ENCODE results near the gene HDGF.
A peak's percentile ranks its signal among the peaks of the same experiment; 100 is the strongest.
"Not testable (repeated sequence)": the region's sequence is repeated elsewhere in the genome, so short reads cannot be mapped to it uniquely, and the experiment has no call there.

Gene HDGF

GRCh38 chr1:156766298-156767100, 15.0 kb upstream of the HDGF start:
- peak; percentile 58 for DNase-seq

- DNase-seq: no peak
Observed at GRCh38 chr1:156765666-156766065, 14.2 kb upstream of the HDGF start.

DNA sequence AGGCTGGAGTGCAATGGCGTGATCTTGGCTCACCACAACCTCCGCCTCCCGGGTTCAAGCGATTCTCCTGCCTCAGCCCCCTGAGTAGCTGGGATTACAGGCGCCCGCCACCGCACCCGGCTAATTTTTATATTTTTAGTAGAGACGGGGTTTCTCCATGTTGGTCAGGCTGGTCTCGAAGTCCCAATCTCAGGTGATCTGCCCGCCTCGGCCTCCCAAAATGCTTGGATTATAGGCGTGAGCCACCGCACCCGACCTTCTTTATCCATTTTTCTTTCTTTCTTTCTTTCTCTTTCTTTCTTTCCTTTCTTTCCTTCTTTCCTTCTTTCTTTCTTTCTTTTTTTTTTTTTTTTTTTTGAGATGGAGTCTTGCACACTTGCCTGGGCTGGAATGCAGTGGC, 13.7 kb upstream of the HDGF start:
- DNase-seq: not testable (repeated sequence)

- no peak for DNase-seq
Observed at GRCh38 chr1:156760796-156761104, 9.3 kb upstream of the HDGF start.

DNA sequence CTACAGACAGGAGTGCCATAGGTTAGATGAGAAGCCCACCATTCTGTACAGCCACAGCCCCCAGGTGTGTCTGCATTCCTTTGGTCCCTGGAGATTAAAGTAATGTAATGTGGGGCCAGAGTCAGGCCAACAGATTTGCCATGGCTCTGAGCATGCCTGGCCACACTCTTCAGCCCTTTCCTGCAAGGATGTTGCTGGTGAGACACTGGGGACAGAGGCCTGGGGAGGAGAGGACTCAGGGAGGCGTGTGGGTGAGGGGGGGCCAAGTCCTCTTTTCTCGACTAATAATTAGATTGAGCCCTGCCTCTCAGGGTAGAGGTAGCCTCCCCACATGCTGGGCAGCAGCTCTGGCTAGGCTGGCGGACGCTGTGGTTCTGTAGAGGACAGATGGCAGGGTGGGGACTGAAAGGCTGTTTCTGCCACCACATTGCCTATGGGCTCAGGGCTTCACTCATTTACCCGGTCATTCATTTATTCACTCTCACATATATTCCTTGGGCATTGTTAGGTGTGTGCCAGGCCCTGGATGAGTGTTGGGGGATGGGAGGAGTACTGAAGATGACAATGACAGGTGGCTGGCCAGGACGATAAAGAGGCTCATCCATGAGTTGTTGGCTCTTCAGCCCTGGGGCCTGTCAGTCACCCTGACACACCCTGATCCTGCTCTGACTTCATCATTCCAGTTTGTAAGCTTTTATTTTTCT, 8.8 kb upstream of the HDGF start:
- DNase-seq: no peak

DNA sequence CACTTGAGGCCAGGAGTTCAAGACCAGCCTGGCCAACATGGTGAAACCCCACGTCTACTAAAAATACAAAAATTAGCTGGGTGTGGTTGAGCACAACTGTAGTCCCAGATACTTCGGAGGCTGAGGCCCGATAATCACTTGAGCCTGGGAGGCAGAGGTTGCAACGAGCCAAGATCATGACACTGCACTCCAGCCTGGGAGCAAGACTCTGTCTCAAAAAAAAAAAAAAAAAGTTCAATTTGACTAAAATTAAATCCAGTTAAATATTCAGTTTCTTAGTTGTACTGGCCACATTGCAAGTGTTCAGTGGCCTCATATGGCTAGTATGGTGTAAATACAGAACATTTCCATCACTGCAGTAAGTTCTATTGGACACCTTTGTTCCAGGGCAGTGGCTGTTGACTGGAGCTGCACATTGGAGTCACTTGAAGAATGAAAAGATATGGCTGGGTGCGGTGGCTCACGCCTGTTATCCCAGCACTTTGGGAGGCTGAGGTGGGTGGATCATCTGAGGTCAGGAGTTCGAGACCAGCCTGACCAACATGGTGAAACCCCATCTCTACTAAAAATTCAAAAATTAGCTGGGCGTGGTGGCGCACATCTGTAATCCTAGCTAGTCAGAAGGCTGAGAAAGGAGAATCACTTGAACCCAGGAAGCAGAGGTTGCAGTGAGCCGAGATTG, 6.2 kb upstream of the HDGF start:
- not testable (repeated sequence) for DNase-seq

GRCh38 chr1:156756355-156756754, 4.9 kb upstream of the HDGF start:
- DNase-seq: no peak

- DNase-seq: no peak
Observed at GRCh38 chr1:156755527-156755950, 4.1 kb upstream of the HDGF start.

GRCh38 chr1:156754219-156754618, 2.7 kb upstream of the HDGF start:
- DNase-seq: no peak

- DNase-seq: no peak
Observed at GRCh38 chr1:156752843-156753482, 1.5 kb upstream of the HDGF start.

- DNase-seq: peak; percentile 94
Observed at GRCh38 chr1:156751757-156752481, 444 bp upstream of the HDGF start.

GRCh38 chr1:156750711-156751450, 594 bp downstream of the HDGF start:
- peak; percentile 50 for DNase-seq

DNA sequence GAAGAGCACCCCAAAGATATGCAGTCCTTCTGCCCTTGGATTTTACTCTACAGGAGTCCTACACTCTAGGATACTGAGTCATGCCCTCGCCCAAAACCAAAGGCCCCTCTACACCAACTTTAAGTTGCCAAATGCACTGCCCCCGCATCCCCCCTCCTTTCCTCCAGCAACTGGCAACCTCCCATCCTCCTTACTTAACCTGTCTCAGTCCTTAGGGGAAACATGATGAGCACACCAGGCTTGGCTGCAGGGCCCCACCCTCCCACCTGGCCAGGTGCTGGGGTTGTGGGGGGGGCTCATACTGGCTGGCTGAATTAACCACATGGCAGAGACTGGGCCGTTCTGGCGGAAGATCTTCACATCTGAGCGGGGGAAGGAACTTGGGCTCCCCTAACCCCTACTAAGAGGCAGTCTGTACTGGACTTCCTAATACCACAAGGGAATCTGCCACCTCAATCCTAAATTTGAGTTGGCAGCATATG, 1.2 kb downstream of the HDGF start:
- no peak for DNase-seq

DNA sequence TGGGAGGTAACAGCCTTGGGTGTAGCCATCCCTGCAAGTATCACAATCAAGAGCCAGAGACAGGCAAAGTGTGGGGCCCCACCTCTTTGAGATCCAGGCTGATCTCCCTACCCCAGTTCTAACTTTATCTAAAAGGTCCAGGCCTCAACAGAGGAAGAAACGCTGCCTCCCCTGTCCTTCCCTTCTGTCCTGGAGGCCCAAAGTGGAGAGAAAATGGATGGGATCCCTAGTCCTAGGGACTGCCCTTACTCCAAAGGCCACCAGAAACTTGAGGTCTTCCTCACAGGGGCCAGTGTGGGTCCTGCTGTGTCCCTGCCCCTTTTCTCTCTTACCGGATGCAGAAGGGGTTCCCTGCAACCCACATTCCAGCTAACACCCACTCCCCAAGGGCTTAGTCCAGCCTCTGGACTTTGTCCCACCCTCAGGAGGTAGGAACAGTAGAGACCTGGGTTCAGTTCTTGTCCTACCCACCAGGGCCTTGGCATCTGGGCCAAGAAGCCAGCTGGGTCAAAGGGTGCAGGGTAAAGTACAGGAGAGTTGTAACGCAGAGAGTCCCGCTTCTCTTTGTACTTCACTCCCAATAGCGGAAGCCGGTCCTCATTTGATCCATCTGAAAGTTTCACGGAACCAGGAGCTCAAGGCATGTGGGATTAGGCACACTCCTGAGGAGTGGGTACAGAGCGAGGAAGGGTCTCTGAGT, 1.9 kb downstream of the HDGF start:
- no peak for DNase-seq

DNA sequence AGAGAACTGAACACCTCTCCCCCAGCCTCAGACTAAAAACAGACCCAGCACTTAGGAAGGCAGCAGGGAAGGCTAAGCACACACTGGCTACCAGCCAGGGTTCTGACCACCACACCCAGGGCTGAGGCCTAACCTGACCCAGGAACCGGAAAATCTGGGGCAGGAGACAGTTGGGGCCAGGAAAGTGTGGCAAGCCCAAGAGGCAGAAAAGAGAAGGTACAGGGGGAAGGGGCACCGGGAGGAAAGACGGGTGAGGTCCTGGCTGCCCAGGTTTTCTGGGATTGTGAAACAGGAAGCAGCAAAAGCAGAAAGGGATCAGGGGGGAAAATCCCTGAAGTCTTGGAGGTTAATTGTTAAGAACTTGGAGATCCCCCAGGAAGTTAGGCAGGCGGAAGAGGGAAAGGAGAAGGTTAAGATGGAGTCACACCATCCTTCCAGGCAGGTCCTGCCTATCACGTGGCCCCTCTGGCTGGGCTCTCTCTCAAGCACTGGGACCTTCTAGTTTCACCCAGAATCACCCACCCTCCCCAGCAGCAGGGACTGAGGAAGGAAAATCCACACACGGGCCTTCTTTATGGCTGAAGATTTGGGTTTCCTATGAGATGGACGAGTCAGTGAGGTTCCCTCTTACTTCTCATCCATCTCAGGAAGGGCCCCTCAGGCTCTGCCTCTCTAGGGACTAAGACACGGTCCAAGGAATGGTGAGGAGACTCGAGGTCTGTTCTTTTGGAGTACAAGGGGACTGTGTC, 2.6 kb downstream of the HDGF start:
- no peak for DNase-seq

GRCh38 chr1:156747742-156748669, 3.5 kb downstream of the HDGF start:
- DNase-seq: no peak

GRCh38 chr1:156746728-156747631, 4.5 kb downstream of the HDGF start:
- DNase-seq: peak; percentile 64

- no peak for DNase-seq
Observed at GRCh38 chr1:156746406-156746727, 5.1 kb downstream of the HDGF start.

Data from NCI-H1092 treated with DMSO at 0.1 percent for 48 hours (cell line).